Fibroblast of skin of back (primary cell): Measurements from ENCODE around the gene S1PR2. TPM values are rescaled to one million over a fixed set of nuclear protein-coding genes. Genes with fewer than 3 reads are reported as not detected.

Experiments used
- DNase-seq: peaks from one replicate; pipeline ENCODE4 v3.0.0-alpha.2; 2013
- polyA plus RNA-seq, 2 experiments: library from polyadenylated mRNA; unstranded; fragments of 120-200 nt; gene quantifications; one replicate each; pipeline ENCODE4 v1.2.1, GENCODE V29; 2013; ENCODE audit not compliant: insufficient read length in 2 of 2

The S1PR2 gene
- polyA plus RNA-seq (2013, experiment 1 of 2; ENCODE audit: insufficient read length) = 10.4 TPM
- polyA plus RNA-seq (2013, experiment 2 of 2; ENCODE audit: insufficient read length) = 12.6 TPM

GRCh38 chr19:10230861-10231611, at the start of gene S1PR2:
TSS of gene S1PR2 (minus strand) at chr19:10231331. CDS start at chr19:10224905, 6,426 bp downstream.
- DNase-seq = peak; percentile 80

GRCh38 chr19:10279737-10280442, 48.8 kb upstream of the S1PR2 start:
- DNase-seq = no peak

DNA sequence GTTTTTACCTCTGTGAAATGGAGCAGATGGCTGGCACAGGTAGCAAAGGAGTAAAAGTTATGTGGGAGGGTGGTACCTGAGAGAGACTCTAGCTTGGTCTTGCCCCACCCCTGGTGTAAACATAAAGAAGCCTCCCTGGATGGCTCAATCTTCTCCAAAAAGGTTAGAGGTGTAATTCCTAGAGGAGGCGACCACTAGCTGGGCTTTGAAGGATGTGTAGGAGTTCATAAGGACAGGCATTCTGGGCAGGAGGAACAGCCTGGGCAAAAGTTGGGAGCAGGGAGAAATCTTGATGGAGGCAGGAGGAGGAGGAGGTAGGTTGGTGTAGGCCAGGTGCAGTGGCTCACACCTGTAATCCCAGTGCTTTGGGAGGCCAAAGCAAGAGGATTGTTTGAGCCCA, 47.8 kb upstream of the S1PR2 start:
- no peak for DNase-seq

DNA sequence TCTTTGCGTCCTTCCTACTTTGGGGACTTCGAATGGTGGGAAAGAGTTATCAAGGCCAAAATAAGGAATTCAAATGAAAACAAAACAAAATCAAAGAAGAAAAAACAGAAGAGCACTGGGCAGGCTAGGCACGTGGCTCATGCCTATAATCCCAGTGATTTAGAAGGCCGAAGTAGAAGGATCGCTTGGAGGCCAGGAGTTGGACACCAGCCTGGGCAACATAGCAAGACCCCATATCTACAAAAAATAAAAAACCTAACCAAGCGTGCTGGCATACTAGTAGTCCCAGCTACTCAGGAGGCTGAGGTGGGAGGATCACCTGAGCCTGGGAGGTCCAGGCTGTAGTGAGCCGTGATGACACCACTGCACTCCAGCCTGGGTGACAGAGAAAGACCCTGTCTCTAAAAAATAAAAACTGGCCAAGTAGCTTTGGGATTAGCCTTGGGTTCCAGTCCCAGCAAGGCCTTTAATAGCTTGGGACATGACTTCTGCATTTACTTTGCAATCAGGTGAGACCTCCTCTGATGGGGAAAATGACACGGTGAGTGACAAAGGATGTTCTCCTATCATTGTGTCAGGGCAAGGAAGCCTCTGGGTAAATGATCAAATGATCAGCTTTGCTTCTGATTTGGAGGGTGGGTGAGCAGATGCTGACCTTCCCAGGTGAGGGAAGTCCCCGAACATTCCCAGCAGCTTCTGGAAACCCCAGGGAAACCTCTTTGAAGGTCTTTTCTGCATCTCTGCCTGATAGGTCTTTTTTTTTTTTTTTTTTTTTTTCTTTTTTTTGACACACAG, 46.9 kb upstream of the S1PR2 start:
- no peak for DNase-seq

DNA sequence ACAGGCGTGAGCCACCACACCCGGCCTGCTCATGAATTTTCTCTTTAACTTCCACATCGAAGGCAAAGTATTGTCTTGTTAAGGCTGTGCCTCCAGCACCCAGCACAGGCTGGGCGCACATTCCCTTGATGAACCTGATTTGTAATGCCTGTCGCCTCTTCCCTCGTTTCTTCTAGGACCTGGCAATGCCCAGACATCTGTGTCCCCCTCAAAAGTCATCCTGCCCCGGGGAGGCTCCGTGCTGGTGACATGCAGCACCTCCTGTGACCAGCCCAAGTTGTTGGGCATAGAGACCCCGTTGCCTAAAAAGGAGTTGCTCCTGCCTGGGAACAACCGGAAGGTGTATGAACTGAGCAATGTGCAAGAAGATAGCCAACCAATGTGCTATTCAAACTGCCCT, 43.5 kb upstream of the S1PR2 start:
- no peak for DNase-seq

DNA sequence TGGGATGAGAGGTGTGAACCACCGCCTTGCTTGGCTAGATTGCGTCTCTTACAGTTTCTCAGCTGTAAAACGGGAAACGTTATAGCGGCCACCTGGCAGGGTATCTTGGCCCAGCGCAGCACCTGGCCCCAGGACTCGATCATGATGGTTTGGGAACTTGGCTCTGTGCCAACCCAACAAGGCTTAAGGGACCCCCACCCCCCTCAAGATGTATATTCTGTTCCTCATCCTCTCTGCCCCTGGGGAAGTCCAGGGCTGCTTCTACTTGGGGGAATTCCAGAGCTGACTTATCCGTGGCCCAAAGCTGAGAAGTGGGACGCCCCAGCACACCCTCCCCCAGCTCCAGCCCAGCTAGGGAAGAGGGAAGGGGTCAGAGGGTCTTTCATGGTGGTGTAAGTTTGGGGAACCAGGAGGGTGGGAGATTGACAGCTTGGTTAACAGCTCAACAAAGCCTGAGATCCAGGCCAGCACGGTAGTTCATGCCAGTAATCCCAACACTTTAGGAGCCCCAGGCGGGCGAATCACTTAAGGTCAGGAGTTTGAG, 40.5 kb upstream of the S1PR2 start:
- no peak for DNase-seq

GRCh38 chr19:10270616-10271394, 39.7 kb upstream of the S1PR2 start, which contains the start of gene ICAM1:
TSS of gene ICAM1 (plus strand) at chr19:10271120. CDS start at chr19:10271160, 40 bp downstream.
- peak; percentile 43 for DNase-seq

DNA sequence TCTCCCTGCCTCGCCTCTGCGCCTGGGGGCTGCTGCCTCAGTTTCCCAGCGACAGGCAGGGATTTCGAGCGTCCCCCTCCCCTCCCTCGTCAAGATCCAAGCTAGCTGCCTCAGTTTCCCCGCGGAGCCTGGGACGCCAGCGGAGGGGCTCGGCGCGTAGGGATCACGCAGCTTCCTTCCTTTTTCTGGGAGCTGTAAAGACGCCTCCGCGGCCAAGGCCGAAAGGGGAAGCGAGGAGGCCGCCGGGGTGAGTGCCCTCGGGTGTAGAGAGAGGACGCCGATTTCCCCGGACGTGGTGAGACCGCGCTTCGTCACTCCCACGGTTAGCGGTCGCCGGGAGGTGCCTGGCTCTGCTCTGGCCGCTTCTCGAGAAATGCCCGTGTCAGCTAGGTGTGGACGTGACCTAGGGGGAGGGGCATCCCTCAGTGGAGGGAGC, 39.1 kb upstream of the S1PR2 start:
- no peak for DNase-seq

DNA sequence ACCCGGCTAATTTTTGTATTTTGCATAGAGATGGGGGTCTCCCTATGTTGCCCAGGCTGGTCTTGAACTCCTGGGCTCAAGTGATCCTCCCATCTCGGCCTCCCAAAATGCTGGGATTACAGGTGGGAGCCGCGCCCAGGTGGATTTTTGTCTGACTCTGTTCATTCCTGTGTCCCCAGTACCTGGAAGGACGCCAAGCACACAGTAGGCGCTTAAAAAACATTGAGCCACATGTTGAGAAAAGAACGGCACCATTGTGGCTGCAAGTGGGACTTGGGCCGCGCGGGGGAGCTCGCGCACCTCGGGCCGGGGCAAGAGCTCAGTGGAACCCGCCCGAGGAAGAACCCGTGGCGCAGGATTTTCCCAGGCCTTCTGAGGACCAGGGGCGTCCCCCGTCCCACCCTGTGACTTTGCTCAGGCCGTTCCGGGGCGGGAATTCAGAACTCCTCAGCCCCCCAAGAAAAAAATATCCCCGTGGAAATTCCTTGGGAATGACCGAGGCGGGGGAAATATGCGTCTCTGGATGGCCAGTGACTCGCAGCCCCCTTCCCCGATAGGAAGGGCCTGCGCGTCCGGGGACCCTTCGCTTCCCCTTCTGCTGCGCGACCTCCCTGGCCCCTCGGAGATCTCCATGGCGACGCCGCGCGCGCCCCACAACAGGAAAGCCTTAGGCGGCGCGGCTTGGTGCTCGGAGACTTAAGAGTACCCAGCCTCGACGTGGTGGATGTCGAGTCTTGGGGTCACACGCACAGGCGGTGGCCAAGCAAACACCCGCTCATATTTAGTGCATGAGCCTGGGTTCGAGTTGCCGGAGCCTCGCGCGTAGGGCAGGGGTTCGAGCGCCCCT, 38.4 kb upstream of the S1PR2 start:
- DNase-seq = peak; percentile 65

GRCh38 chr19:10268071-10268470, 36.9 kb upstream of the S1PR2 start:
- DNase-seq = no peak

GRCh38 chr19:10266706-10267105, 35.6 kb upstream of the S1PR2 start:
- DNase-seq = no peak

GRCh38 chr19:10262771-10263170, 31.6 kb upstream of the S1PR2 start:
- DNase-seq = peak; percentile 57

DNA sequence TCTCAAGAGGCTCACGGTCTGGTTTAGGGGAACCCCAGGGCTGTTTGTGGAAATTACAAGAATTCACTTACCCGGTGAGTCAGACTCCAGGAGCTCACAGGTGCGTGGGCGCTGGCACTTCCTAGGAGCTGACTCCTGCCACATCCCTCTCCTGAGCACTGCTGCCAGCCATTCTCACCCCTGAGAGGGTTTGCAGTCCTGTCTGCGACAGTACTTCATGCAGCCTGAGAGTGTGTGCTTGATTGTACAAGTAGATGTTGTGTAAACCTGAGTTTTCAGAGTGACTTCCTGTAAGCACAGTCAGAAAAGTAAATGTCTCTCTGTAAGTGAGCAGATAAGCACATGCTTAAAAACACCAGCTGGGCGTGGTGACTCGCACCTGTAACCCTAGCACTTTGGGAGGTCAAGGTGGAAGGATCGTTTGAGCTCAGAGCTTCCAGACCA, 29.0 kb upstream of the S1PR2 start:
- no peak for DNase-seq

DNA sequence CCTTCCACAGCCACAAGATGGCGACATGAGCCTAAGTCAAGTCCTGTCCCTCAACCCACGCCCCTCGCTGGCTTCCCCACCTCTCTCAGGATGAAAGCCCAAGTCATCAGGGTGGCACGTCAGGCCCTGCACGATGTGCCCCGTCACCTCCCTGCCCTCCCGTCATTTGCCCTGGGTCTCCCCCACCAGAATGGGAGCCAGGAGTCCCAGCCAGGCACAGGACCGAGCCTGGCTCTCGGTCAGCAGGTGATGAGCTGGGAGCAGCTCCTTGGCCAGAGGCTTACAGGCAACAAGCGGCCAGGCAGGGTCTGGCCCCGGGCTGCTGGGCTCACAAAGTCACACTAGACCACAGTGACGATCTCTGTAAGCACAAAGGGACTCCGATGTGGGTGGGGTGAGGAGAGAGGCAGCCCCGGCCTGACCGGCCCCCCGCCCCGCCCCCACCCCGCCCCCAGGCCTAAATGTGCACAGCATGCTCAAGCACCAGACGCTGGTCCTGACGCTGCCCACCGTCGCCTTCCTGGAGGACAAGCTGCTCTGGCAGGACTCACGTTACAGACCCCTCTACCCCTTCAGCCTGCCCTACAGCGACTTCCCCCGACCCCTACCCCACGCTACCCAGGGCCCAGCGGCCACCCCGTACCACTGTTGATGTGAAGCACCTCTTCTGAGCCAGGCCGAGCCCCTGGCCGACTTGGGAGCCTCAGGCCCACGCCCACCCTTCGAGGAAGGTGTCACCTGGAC, 28.2 kb upstream of the S1PR2 start:
- DNase-seq = peak; percentile 84

DNA sequence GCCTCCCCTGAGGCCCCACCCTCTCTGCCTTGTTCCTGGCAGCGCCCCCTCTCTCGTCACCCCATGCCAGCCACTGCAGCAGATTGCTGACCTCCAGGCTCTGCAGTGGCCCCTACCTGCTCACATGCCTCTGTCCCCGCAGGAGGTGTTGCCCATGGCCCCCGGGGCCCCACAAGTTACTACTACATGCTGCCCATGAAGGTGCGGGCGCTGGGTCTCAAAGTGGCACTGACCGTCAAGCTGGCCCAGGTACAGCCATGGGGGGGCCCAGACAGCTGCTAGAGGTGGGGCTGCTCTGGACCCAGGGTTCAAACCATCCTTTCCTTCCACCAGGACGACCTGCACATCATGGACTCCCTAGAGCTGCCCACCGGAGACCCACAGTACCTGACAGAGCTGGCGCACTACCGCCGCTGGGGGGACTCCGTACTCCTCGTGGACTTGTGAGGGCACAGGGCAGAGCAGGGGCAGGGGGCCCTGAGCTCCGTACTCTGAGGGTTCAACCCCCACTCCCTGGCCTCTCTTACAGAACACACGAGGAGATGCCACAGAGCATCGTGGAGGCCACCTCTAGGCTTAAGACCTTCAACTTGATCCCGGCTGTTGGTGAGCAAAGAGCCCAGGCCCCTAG, 27.1 kb upstream of the S1PR2 start:
- no peak for DNase-seq

GRCh38 chr19:10256970-10257615, 26.0 kb upstream of the S1PR2 start:
- DNase-seq = no peak

GRCh38 chr19:10256551-10256950, 25.4 kb upstream of the S1PR2 start:
- DNase-seq = no peak

GRCh38 chr19:10255358-10255757, 24.2 kb upstream of the S1PR2 start:
- DNase-seq = no peak

DNA sequence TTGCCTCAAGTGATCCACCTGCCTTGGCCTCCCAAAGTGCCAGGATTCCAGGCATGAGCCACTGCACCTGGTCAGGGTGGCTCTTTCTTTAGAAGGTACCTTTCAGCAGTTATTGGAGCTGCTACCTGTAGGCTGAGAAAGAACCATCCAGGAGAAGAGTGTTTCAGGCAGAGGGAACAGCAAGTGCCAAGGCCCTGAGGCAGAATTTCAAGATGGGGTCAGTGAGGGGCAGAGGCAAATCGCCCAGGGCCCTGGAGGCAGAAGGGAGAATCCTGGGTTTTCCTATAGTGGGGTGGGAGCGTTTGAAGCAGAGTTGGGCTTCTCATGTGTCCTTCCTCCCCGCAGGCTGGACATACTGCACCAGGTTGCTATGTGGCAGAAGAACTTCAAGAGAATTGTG, 23.1 kb upstream of the S1PR2 start:
- no peak for DNase-seq
